ELF-1 (cell line): ENCODE results near the gene RPS26.
"Not testable (repeated sequence)": the region's sequence is repeated elsewhere in the genome, so short reads cannot be mapped to it uniquely, and the experiment has no call there.

Experiments used
- DNase-seq: peaks from one replicate; pipeline ENCODE4 v3.0.0-alpha.2; 2016; ENCODE audit warnings: low read depth, low spot score

The RPS26 gene

DNA sequence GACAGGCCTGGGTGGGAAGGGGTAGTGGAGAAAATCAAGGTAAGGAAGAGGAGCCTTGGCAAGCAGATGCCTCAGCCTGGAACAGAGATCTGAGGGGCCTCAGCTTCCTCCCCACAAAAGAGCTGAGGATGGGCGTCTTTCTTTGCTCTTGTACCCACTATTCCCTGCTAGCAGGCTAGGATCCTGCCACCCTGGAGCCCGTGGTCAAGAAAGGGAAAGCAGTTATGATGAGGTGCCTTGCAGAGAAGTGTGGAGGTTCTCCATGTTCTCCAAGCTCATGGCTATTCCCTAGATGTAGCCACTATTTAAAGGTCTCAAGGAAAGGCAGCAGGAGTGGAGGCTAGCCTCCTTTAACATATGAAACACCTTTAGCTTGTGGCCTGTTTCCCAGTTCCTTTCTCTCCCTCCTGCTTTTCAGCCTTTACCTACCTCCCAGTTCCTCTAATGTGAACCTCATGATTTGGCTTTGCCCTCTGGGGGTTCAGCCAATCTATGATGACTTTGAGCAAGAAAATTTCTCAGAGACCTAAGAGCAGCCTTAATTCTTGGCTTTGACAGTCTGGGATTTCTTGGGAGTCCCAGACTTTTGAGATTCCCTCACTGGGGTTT is 19.7 kb upstream of the RPS26 start:
- no peak for DNase-seq

DNA sequence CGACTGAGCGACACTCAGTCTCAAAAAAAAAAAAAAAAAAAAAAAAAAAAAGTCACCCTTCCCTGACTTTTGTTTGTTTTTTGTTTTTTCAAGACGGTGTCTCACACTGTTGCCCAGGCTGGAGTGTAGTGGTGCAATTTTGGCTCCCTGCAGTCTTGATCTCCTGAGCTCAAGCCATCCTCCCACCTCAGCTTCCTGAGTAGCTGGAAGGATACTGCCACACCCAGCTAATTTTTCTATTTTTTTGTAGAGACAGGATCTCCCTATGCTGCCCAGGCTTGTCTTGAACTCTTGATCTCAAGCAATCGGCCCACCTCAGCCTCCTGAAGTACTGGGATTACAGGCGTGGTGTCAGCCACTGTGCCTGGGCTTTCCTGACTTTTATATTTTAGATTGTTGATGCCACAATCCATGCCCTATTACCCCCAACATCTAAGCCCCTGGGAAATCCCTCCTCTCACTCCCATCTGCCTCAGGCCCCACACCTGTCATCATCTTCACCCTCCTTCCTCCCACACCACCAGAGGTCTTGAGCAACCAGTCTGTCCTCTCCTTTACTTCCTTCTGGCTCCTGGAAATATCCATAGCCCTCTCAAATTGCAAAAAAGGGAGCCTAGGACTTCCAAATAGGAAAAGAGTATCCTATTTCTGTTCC is 13.1 kb upstream of the RPS26 start:
- DNase-seq: peak; percentile 41

DNA sequence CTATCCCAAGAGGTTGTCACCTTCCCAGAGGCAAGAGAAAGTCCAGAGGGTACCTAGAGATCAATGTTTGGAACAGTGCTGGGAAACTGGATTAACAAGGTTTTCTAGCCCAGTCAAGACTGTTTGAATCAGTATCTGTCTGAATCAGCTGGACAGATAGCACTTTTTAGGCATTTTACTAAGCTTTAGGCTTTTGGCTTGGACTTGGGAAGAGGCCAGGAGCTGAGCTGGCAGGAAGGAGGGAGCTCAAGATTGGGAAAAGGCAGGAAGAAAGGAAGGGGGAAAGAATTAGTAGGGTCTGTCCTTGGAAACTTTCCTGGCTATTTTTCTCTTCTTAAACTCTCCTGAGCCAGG is 12.6 kb upstream of the RPS26 start:
- DNase-seq: no peak

DNA sequence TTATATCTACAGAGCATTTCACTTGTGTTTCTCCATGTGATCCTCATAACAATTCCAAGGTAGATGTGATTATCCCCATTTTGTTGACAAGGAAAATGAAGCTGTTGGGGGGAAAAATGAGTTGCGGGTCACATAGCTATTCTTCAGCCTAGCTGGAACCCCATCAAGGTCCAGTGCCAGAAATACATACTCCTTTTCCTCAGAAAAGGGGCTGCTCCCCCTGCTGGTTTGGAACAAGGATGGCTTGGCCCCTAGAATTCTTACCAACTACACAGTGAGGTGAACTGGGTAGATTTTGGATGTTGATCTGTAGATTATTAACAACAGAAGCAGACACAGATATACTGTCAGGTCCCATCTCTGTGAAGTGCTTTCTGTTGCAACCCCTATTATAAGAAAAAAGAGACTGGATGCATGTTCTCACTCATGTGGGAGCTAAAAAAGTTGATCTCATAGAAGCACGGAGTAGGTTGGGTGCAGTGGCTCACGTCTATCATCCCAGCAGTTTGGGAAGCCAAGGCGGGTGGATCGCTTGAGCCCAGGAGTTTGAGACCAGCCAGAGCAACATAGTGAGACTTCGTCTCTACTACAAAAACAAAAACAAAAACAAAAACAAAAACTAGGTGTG is 11.9 kb upstream of the RPS26 start:
- DNase-seq: peak; percentile 40

GRCh38 chr12:56031987-56032386 is 9.7 kb upstream of the RPS26 start:
- DNase-seq: no peak

DNA sequence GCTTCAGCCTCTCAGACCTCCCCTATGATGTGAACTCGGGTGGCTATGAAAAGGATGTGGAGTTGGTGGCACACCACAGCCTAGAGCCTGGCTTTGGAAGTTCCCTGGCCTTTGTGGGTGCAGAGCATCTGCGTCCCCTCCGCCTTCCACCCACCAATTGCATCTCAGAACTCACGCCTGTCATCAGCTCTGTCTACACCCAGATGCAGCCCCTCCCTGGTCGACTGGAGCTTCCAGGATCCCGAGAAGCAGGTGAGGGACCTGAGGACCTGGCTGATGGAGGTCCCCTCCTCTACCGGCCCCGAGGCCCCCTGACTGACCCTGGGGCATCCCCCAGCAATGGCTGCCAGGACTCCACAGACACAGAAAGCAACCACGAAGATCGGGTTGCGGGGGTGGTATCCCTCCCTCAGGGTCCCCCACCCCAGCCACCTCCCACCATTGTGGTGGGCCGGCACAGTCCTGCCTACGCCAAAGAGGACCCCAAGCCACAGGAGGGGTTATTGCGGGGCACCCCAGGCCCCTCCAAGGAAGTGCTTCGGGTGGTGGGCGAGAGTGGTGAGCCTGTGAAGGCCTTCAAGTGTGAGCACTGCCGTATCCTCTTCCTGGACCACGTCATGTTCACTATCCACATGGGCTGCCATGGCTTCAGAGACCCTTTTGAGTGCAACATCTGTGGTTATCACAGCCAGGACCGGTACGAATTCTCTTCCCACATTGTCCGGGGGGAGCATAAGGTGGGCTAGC is 7.0 kb upstream of the RPS26 start:
- no peak for DNase-seq

DNA sequence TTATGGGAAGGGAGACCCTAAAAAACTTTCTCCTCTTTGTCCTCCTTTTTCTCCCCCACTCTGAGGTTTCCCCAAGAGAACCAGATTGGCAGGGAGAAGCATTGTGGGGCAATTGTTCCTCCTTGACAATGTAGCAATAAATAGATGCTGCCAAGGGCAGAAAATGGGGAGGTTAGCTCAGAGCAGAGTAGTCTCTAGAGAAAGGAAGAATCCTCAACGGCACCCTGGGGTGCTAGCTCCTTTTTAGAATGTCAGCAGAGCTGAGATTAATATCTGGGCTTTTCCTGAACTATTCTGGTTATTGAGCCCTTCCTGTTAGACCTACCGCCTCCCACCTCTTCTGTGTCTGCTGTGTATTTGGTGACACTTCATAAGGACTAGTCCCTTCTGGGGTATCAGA is 4.6 kb upstream of the RPS26 start:
- DNase-seq: no peak

DNA sequence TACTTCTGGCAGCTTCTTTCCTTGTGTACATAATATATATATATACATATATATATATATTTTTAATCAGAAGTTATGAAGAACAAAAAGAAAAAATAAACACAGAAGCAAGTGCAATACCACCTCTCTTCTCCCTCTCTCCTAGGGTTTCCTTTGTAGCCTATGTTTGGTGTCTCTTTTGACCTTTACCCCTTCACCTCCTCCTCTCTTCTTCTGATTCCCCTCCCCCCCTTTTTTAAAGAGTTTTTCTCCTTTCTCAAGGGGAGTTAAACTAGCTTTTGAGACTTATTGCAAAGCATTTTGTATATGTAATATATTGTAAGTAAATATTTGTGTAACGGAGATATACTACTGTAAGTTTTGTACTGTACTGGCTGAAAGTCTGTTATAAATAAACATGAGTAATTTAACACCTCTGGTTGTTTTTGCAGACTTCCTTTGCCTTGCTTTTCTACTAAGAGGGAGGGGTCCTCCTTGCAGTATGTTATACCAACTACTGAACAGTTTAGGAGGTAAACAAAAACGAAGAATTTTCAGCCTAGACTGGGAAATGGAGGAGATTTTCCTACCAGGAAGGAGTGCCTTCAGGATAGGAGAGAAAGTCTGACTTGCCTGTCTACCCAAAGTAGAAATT is 3.6 kb upstream of the RPS26 start:
- no peak for DNase-seq

DNA sequence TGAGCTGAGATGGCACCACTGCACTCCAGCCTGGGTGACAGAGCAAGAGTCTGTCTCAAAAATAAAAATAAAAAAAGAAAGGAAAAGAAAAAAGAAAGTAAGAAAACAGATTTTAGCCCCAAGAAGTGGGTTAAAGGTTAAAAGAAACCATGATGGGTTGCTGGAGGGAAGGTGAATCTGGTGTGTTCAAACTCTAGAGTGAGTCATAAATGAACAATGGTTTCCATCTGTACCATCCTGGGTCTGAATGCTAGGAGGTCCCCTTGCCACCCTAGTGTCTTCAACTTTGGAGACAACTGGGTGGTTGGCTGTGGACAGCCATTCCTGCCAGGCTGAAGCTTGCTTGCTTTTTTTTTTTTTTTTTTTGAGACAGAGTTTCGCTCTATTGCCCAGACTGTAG is 1.6 kb upstream of the RPS26 start:
- DNase-seq: no peak

- DNase-seq: peak; percentile 73
These were observed 661 bp upstream of the RPS26 start for GRCh38 chr12:56040963-56041551.

DNA sequence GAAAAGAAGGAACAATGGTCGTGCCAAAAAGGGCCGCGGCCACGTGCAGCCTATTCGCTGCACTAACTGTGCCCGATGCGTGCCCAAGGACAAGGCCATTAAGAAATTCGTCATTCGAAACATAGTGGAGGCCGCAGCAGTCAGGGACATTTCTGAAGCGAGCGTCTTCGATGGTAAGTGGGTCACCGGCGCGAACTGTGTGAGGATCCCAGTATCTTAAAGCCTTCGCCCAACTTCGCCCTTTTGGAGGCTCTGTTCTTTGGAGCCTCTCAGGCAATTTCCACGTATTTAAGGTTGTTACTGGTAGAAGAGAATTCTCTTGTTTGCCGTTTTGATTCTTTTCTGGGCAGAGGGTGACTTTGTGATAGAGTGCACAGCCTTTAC is 704 bp downstream of the RPS26 start:
- DNase-seq: not testable (repeated sequence)

GRCh38 chr12:56042843-56043242 is 1.1 kb downstream of the RPS26 start:
- DNase-seq: no peak

GRCh38 chr12:56046027-56046780 is 4.5 kb downstream of the RPS26 start:
- no peak for DNase-seq

GRCh38 chr12:56053407-56053893 is 11.7 kb downstream of the RPS26 start:
- no peak for DNase-seq

- DNase-seq: peak; percentile 40
These were observed 18.2 kb downstream of the RPS26 start for GRCh38 chr12:56059964-56060363.

- no peak for DNase-seq
These were observed 20.3 kb downstream of the RPS26 start for GRCh38 chr12:56061982-56062381.

GRCh38 chr12:56062996-56063395 is 21.3 kb downstream of the RPS26 start:
- no peak for DNase-seq

DNA sequence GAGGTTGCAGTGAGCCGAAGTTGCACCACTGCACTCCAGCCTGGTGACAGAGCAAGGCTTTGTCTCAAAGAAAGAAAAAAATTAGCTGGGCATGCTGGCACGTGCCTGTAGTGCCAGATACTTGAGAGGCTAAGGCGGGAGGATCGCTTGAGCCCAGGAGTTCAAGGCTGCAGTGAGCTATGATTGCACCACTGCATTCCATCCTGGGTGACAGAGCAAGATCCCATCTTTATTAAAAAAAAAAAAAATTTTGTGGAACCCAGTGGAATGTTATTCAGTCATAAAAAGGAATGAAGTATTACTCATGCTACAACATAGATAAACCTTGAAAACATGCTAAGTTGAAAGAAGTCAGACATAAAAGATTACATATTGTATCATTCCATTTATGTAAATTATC is 29.9 kb downstream of the RPS26 start:
- no peak for DNase-seq

- DNase-seq: no peak
These were observed 32.7 kb downstream of the RPS26 start for GRCh38 chr12:56074396-56074795.

- not testable (repeated sequence) for DNase-seq
These were observed 36.2 kb downstream of the RPS26 start for GRCh38 chr12:56077966-56078365.

- no peak for DNase-seq
These were observed 36.7 kb downstream of the RPS26 start for GRCh38 chr12:56078427-56078826.
